Activated CD4-positive, CD25-positive, alpha-beta regulatory T cell treated with anti-CD3 and anti-CD28 coated beads, Interleukin-2, amount 50 U/mL, for 72 hours (primary cell): ENCODE measurements around the gene C2orf92.

Source experiments
- DNase-seq: peaks from one replicate; pipeline ENCODE4 v3.0.0; 2021

C2orf92 gene

DNA sequence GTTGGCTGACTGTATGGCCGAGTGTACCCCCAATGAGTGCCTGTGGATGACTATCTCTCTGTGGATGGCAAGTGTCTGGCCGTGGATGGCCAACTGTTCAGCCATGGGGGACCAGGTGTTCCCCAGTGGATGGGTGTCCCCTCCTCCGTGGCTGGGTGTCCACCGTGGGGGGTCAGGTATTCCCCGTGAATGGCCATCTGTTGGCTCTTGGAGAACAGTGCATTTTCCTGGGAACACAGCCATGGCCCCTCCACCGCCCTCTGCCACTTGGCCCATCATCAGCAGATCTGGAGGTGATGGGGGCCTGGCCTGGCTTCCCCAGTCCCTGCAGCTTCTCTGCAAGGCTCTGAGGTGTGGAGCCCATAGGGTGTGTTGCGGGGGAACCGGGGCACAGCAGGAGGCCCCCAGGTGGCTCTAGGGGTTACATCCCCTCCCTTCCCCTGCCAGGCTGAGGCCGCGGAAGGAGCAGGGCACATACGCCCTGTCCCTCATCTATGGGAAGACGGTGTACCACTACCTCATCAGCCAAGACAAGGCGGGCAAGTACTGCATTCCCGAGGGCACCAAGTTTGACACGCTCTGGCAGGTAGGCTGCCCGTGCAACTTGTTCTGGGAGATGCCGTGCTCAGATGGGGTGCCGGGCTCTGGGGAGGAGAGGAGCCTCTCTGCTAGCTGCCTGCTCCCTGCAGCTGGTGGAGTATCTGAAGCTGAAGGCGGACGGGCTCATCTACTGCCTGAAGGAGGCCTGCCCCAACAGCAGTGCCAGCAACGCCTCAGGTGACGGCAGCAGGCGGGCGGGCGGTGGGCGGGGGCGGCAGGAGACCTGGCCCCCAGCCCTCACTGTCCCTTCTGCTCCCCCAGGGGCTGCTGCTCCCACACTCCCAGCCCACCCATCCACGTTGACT lies 63.2 kb downstream of the C2orf92 start:
- DNase-seq = no peak

DNA sequence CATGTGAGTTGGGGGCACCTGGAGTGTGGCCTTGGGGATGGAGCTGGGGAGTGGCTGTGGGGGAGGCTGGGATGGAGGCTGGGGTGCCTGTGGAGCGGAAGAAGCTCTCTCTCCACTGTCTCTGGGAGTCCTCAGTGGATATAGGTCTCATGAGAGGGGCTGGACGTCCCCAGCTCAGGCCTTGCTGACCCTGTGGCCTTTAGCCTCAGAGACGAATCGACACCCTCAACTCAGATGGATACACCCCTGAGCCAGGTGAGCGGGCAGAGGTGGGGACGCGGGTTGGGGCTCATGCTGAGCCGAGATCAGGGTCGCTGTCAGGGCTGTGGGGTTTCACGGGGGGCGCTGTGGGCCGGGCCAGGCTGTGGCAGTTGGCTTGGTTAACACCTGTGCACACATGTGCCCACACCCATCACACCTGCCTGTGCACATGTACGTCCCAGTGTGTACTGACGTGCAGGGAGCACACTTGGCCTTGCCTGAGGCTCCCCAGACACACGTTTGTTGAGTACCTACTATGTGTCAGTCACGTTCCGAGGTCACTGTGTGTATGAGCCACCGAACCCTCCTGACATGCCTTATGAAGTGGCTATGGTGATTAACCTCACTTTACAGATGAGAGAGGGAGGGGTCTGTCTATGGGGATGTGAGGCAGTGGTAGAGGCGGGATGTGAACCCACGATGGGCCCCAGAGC lies 64.0 kb downstream of the C2orf92 start:
- DNase-seq = no peak

GRCh38 chr2:97734061-97735051 lies 64.8 kb downstream of the C2orf92 start:
- DNase-seq = no peak

GRCh38 chr2:97735161-97735561 lies 65.6 kb downstream of the C2orf92 start:
- DNase-seq = no peak

GRCh38 chr2:97736185-97736584 lies 66.7 kb downstream of the C2orf92 start:
- DNase-seq = no peak

DNA sequence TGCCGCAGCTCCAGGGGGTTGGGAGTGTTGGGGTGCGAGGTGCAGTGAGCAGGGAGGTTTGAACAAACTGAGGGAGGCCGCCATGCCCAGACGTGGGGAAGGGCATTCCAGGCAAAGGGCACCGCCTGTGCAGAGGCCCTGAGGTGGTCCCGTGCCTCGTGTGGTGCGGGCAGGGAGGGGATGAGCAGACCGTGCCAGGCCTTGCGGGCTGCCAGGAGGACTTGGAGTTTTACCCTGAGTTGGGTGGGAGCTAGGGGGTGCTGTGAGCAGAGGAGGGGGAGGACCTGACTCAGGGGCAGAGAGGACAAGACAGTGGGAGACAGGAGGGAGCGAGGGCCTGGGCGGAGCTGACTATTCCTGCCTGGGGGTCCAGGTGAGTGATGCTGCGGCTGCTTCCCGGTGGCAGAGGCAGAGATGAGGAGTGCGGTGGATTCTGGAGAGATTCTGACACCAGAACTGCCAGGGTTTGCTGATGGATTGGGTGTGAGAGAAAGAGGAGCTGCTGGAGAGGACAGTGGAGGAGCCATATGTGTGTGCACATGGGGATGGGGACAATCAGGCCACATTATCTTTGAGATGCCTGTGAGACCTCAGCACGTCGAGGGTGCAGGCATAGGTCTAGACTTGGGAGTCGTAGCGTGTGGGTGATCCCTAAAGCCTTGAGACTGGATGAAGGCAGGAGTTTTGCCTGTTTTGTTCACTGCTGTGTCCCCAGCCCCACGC lies 67.3 kb downstream of the C2orf92 start:
- DNase-seq = no peak

- no peak for DNase-seq
Observed at GRCh38 chr2:97737421-97738178, 68.1 kb downstream of the C2orf92 start.

DNA sequence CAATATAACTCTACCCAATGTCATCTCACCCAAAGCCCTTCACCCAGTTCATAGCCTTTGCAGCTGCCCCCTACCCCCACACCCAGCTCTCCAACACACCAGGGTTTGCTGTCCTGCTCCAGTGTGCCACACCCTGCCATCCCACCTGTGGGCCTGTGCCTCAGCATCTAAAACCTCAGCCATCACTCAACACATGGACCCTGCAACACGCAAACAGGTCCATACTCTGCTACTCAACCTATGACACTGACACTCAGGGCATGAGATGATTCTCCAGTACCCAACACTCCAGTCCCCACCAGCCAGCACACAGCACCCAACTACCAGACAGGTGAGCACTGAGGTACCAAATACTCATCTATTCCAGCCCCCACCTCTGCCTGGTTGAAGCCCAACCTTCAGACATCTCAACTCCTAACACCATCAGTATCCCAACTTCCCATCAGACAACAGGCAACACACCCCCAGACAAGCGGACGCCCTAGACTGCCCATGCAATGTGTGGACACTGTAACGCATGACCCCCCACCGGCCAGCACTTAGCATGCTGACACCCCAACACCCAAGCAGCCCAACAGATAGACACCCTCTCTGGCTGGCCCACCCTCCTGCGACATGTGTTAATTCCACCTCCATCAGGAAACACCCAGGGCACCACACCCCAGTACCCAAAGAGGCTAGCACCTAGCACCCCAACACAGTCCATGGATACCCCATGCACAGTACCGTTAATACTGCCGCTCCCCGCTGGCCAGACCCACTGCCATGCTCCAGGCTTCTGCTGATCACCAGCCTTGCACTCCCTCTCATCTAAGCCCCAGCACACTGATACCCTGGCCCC lies 68.9 kb downstream of the C2orf92 start:
- no peak for DNase-seq

GRCh38 chr2:97739020-97739892 lies 69.7 kb downstream of the C2orf92 start:
- no peak for DNase-seq

GRCh38 chr2:97739893-97740245 lies 70.4 kb downstream of the C2orf92 start:
- DNase-seq = no peak

DNA sequence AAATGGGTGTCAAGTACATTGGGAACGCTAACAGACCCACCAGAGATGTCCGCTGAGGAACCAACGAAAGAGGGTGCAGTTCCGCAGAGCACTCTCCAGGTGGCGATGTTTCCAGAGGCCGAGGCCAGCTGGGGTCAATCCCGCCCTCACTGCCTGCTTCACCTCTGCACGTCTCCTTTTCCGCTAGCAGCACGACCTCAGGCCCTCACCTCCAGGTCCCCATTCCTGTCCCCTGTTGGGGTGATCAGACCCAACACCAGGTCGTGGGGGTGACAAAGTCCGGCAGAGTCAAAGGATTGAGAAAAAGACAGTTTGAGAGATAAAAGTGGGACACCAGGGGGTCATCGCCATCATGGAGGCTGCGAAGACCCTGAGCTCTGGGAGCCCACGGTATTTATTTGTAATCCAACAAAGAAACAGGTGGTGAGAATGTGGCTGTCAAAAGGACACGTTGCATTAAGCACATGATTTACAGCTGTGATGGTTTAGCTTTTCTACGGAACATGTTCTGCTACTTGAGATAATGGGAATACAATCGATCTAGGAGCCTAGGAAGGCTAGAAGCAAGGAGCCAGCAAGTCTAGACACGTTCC lies 71.2 kb downstream of the C2orf92 start:
- DNase-seq = no peak

DNA sequence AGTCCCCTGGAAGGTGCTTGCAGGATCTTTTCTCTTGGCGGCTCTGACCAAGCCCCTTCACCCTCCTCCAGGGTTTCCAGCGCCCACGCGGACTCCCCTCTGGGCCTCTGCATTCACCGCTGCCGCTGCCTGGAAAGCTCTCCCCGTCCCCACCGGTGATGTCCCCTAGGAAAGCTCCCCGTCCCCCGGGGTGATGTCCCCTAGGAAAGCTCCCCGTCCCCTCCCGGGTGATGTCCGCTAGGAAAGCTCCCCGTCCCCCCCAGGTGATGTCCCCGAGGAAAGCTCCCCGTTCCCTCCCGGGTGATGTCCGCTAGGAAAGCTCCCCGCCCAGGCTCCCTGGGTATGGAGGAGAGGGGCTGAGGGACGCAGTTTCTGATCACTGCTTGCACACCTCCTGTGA lies 71.7 kb downstream of the C2orf92 start:
- no peak for DNase-seq

GRCh38 chr2:97741686-97742085 lies 72.2 kb downstream of the C2orf92 start:
- DNase-seq = no peak

GRCh38 chr2:97742381-97742847 lies 72.9 kb downstream of the C2orf92 start:
- DNase-seq = no peak

GRCh38 chr2:97743913-97744312 lies 74.4 kb downstream of the C2orf92 start:
- DNase-seq = no peak

DNA sequence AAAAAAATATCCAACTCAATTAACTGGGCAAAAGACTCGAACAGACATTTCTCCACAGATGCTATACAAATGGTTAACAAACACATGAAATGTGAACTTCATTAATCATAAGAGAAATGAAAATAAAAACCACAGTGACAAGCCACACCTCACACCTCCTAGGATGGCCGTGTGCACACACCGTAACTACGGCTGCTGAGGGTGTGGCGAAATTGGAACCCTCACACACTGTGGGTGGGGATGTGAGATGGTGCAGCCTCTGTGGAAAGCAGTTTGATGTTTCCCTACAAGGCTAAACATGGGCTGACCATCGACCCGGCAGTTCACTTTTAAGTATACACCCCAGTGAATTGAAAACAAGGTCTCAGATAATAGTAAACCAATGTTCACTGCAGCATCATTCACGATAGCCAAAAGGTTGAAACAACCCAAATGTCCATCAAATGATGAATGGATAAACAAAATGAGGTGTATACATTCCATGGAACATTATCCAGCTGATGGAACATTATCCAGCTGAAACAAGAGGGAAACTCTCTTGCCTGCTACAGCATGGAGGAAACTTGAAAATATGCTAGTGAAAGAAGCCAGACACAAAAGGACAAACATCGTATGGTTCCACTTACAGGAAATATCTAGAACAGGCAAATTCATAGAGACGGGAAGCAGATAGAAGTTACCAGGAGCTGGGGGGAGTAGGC lies 76.1 kb downstream of the C2orf92 start:
- no peak for DNase-seq

GRCh38 chr2:97747285-97747684 lies 77.8 kb downstream of the C2orf92 start:
- DNase-seq = no peak

DNA sequence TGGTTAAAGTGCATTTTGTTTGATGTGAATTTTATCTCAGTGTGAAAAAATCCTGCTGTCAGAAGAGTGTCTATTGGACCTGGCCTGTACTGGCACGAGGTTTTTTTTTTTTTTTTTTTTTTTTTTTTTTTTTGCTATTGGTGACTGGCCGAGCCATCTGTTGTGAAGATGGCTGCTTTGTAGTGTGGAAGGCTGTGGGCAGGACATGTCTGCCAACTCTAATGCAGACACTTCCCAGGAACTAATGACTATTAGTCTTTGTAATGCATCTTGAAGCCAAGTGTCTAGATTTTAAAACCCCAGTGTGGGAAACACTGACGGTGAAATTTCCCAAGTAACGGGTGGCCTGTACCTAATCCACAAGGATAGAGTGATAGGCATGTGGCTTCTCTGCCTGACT lies 78.2 kb downstream of the C2orf92 start:
- no peak for DNase-seq
